OCI-LY7 (cell line): Measurements from ENCODE around the gene RAB3IL1.

Experiments used
- EZH2phosphoT487 ChIP-seq: fragments of 200-600 bp; sonication (generic); IDR thresholded peaks from 2 replicates; pipeline ENCODE4 v1.6.1; 2018; ENCODE audit warnings: low read depth, borderline replicate concordance, mild to moderate bottlenecking, mixed run types, antibody characterized with exemption, low read length, moderate library complexity, mixed read lengths
- TF ChIP-seq, protein P1 (sequence below): fragments of 200-600 bp; sonication (generic); conservative IDR thresholded peaks from 2 replicates; pipeline ENCODE4 v1.5.1; 2014; ENCODE audit warnings: mild to moderate bottlenecking, antibody characterized with exemption, low read length, moderate library complexity, mixed read lengths

DNA sequence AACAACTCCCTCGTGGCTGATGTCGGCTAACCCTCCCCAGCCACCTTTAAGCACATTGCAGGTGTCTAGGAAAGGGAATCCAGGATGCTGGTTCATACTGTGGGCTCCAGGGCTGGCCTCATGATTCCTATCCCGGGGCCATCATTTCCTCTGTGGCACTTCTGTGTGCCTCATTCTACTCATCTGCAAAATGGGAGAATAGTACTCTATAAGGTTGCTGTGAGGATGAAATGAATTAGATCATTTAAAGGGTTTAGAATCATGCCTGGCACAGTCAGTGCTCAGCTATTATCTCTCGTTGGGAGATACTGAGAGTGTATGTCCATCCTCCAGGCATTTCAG, 21.7 kb downstream of the RAB3IL1 start:
- TF ChIP-seq, protein P1, sequence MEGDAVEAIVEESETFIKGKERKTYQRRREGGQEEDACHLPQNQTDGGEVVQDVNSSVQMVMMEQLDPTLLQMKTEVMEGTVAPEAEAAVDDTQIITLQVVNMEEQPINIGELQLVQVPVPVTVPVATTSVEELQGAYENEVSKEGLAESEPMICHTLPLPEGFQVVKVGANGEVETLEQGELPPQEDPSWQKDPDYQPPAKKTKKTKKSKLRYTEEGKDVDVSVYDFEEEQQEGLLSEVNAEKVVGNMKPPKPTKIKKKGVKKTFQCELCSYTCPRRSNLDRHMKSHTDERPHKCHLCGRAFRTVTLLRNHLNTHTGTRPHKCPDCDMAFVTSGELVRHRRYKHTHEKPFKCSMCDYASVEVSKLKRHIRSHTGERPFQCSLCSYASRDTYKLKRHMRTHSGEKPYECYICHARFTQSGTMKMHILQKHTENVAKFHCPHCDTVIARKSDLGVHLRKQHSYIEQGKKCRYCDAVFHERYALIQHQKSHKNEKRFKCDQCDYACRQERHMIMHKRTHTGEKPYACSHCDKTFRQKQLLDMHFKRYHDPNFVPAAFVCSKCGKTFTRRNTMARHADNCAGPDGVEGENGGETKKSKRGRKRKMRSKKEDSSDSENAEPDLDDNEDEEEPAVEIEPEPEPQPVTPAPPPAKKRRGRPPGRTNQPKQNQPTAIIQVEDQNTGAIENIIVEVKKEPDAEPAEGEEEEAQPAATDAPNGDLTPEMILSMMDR: no peak
- no peak for TF ChIP-seq EZH2phosphoT487
